Measurements from ENCODE around the gene SLC2A8. TPM values are rescaled to one million over a fixed set of nuclear protein-coding genes. Genes with fewer than 3 reads are reported as not detected.

The SLC2A8 gene
- total RNA-seq, 4 donors from 2014 or later, result 19.8 to 31.2 (median 25.7) TPM

- ATAC-seq (no peak), DNase-seq (no peak)
- no peak for TF ChIP-seq POLR2A (IDR thresholded peaks at IDR 0.05)
- no peak for TF ChIP-seq CTCF (IDR thresholded peaks at IDR 0.05 in 4 of 5, conservative IDR thresholded peaks at IDR 0.05 in 1 of 5)
- Histone ChIP-seq H3K4me3 (no peak overlapping the region), H3K27ac (no peak overlapping the region), H3K36me3 (no peaks in the 10 kb centered on the region), H3K27me3 (no peaks in the 10 kb centered on the region), H3K4me1 (peaks cover 24 to 26% of the 10 kb centered on the region in 2 donors), H3K9me3 (no peaks in the 10 kb centered on the region)
- intact Hi-C loops (cut with DNase I; ENCODE audit: low total_unique reads) (no loop called here), in situ Hi-C loops (cut with MboI; ENCODE audit: low sequenced_read_pairs in 4 of 4) (loop anchor here in 1 of 4 donors (25.0 kb wide), 1 partner anchor 484 kb away; no protein-coding TSS in a partner anchor)
These were observed 24.1 kb downstream of the SLC2A8 start for GRCh38 chr9:127421057-127421456.

GRCh38 chr9:127422133-127422782, 25.3 kb downstream of the SLC2A8 start:
- ATAC-seq, result no peak
- peak overlapping the region in 3 of 4 donors; percentile 91 to 97 (median 96) for H3K27ac ChIP-seq
- peak overlapping the region in 2 of 4 donors; percentile 84 to 92 for H3K4me3 ChIP-seq
- intact Hi-C loops (cut with DNase I; ENCODE audit: low total_unique reads) (no loop called here), in situ Hi-C loops (cut with MboI; ENCODE audit: low sequenced_read_pairs in 4 of 4) (loop anchor here in 1 of 4 donors (25.0 kb wide), 1 partner anchor 485 kb away; no protein-coding TSS in a partner anchor)
- H3K9me3 ChIP-seq, result no peaks in the 10 kb centered on the region
- H3K36me3 ChIP-seq, result no peaks in the 10 kb centered on the region
- peaks cover 34 to 36% of the 10 kb centered on the region in 2 donors for H3K4me1 ChIP-seq
- no peak for DNase-seq
- TF ChIP-seq POLR2A (IDR thresholded peaks at IDR 0.05) (no peak), CTCF (IDR thresholded peaks at IDR 0.05 in 4 of 5, conservative IDR thresholded peaks at IDR 0.05 in 1 of 5) (no peak)
- no peaks in the 10 kb centered on the region for H3K27me3 ChIP-seq

- no peaks in the 10 kb centered on the region for H3K27me3 ChIP-seq
- H3K4me1 ChIP-seq, result peaks cover 34 to 36% of the 10 kb centered on the region in 2 donors
- H3K9me3 ChIP-seq, result no peaks in the 10 kb centered on the region
- intact Hi-C loops (cut with DNase I; ENCODE audit: low total_unique reads), result no loop called here
- ATAC-seq (no peak), DNase-seq (no peak)
- in situ Hi-C loops (cut with MboI; ENCODE audit: low sequenced_read_pairs in 4 of 4), result loop anchor here in 1 of 4 donors (25.0 kb wide), 1 partner anchor 485 kb away; no protein-coding TSS in a partner anchor
- H3K27ac ChIP-seq, result peak overlapping the region; percentile 91 to 97 (median 95)
- H3K36me3 ChIP-seq, result no peaks in the 10 kb centered on the region
- peak overlapping the region; percentile 84 to 98 (median 92) for H3K4me3 ChIP-seq
- no peak for TF ChIP-seq POLR2A (IDR thresholded peaks at IDR 0.05)
- TF ChIP-seq CTCF (IDR thresholded peaks at IDR 0.05 in 4 of 5, conservative IDR thresholded peaks at IDR 0.05 in 1 of 5), result no peak
These were observed 25.8 kb downstream of the SLC2A8 start for GRCh38 chr9:127422787-127423186.

GRCh38 chr9:127423476-127423933, 26.5 kb downstream of the SLC2A8 start:
- intact Hi-C loops (cut with DNase I; ENCODE audit: low total_unique reads), result no loop called here
- ATAC-seq (peak in 1 of 2 donors; percentile 3), DNase-seq (no peak)
- H3K27ac ChIP-seq, result peak overlapping the region; percentile 91 to 97 (median 95)
- H3K27me3 ChIP-seq, result no peaks in the 10 kb centered on the region
- peaks cover 0 to 1% of the 10 kb centered on the region in 2 donors for H3K36me3 ChIP-seq
- no peaks in the 10 kb centered on the region for H3K9me3 ChIP-seq
- peak overlapping the region; percentile 84 to 98 (median 92) for H3K4me3 ChIP-seq
- TF ChIP-seq POLR2A (IDR thresholded peaks at IDR 0.05) (no peak), CTCF (IDR thresholded peaks at IDR 0.05 in 4 of 5, conservative IDR thresholded peaks at IDR 0.05 in 1 of 5) (no peak)
- H3K4me1 ChIP-seq, result peaks cover 34 to 36% of the 10 kb centered on the region in 2 donors
- in situ Hi-C loops (cut with MboI; ENCODE audit: low sequenced_read_pairs in 4 of 4), result loop anchor here in 1 of 4 donors (25.0 kb wide), 1 partner anchor 486 kb away; no protein-coding TSS in a partner anchor
